HepG2 (cell line): Measurements from ENCODE around the gene PLN. TPM values are rescaled to one million over a fixed set of nuclear protein-coding genes. Genes with fewer than 3 reads are reported as not detected.

ENCODE experiments used
- ATAC-seq: fragments of 200-7000 bp; cut with Tn5 transposase; 3 replicates; pipeline ENCODE4 v1.9.1; 2020; ENCODE audit warnings: mild to moderate bottlenecking, moderate library complexity
- BruUV-seq: library from RNA; stranded (reverse); fragments of 400-500 nt; replicated peaks from 2 replicates; lab custom pipeline; 2021; lab: Mats Ljungman, UMichigan
- CTCF ChIA-PET: fragments of 300-600 bp; formaldehyde crosslinking; extraction: SDS; loops from one replicate; lab custom pipeline; 2021; ENCODE audit warnings: low total read pairs, inconsistent platforms, low intra/inter-chr PET ratio; lab: Yijun Ruan, JAX
- POLR2A ChIA-PET: fragments of 350-600 bp; sonication (Branson Sonifier 250); formaldehyde crosslinking; loops from one replicate; lab custom pipeline; 2020; ENCODE audit warnings: antibody characterized with exemption, inconsistent platforms; lab: Yijun Ruan, JAX
- DNase-seq: peaks from one replicate; pipeline ENCODE4 v3.0.0-alpha.2; 2015; ENCODE audit warnings: low spot score
- FAIRE-seq: peaks from 3 replicates; lab custom pipeline; 2011; peaks lifted over from hg19 to GRCh38; lab: Jason Lieb, UNC
- H2AFZ ChIP-seq: one replicate; pipeline ENCODE4 v1.6.1; 2011; ENCODE audit warnings: low read length, inconsistent platforms
- H3K27ac ChIP-seq: fragments of 300-600 bp; 3 replicates; pipeline ENCODE4 v1.8.0; 2011; ENCODE audit warnings: mixed run types, mild to moderate bottlenecking, mixed read lengths, low read length, inconsistent platforms; ENCODE audit not compliant: insufficient read depth; ENCODE audit errors: extremely low read length
- H3K27me3 ChIP-seq, 2 experiments: fragments of 200-600 bp in 1 of 2; 2 replicates in 1 of 2; 3 replicates in 1 of 2; pipeline versions ENCODE4 v1.6.0 to v1.8.0; 2011; ENCODE audit warnings: low read length in 2 of 2, mild to moderate bottlenecking in 2 of 2, moderate library complexity in 2 of 2, inconsistent platforms in 1 of 2; ENCODE audit not compliant: insufficient read depth in 2 of 2, control insufficient read depth in 1 of 2
- H3K36me3 ChIP-seq, 2 experiments: fragments of 200-600 bp in 1 of 2; replicated peaks in 1 of 2; 2 replicates in 1 of 2; 3 replicates in 1 of 2; pipeline versions ENCODE4 v1.5.1 to v1.8.0; 2011; ENCODE audit warnings: low read length in 2 of 2, inconsistent platforms in 1 of 2; ENCODE audit not compliant: insufficient read depth in 2 of 2, control insufficient read depth in 1 of 2
- H3K4me1 ChIP-seq: 2 replicates; pipeline ENCODE4 v1.5.1; 2012; ENCODE audit warnings: low read length, inconsistent platforms; ENCODE audit not compliant: insufficient read depth
- H3K4me2 ChIP-seq: 2 replicates; pipeline ENCODE4 v1.6.0; 2011; ENCODE audit warnings: low read depth, low read length, inconsistent platforms
- H3K4me3 ChIP-seq, 3 experiments: fragments of 200-600 bp in 1 of 3; sonication (generic), shearing (Covaris generic) in 1 of 3; replicated peaks in 1 of 3; 2 replicates each; pipeline ENCODE4 v1.5.1; 2011 to 2016; ENCODE audit warnings: low read length in 3 of 3, inconsistent platforms in 2 of 3, low read depth in 2 of 3, mild to moderate bottlenecking in 2 of 3, control low read depth in 1 of 3, mixed read lengths in 1 of 3; ENCODE audit not compliant: insufficient read depth in 1 of 3
- H3K79me2 ChIP-seq: one replicate; pipeline ENCODE4 v1.6.1; 2011; ENCODE audit warnings: low read length, inconsistent platforms; ENCODE audit not compliant: insufficient read depth
- H3K9ac ChIP-seq: 2 replicates; pipeline ENCODE4 v1.6.0; 2011; ENCODE audit warnings: mild to moderate bottlenecking, low read depth, low read length, inconsistent platforms; ENCODE audit not compliant: insufficient read depth
- H3K9me3 ChIP-seq: 2 replicates; pipeline ENCODE4 v1.5.1; 2012; ENCODE audit warnings: mild to moderate bottlenecking, low read length
- H4K20me1 ChIP-seq: 2 replicates; pipeline ENCODE4 v1.6.0; 2011; ENCODE audit warnings: inconsistent platforms, mild to moderate bottlenecking, low read length, moderate library complexity; ENCODE audit not compliant: insufficient read depth
- ATF7-NPFF ChIP-seq: sonication (generic); formaldehyde crosslinking; IDR thresholded peaks from 2 replicates; pipeline ENCODE4 v1.8.1; 2023; ENCODE audit warnings: mild to moderate bottlenecking, low read depth, missing genetic modification reagents, moderate library complexity
- HOXA7 ChIP-seq: sonication (generic); formaldehyde crosslinking; IDR thresholded peaks from 2 replicates; pipeline ENCODE4 v1.8.1; 2022; ENCODE audit warnings: mild to moderate bottlenecking, missing genetic modification reagents, moderate library complexity
- MTA1 ChIP-seq: sonication (generic); formaldehyde crosslinking; IDR thresholded peaks from 2 replicates; pipeline ENCODE4 v1.4.0; 2020; ENCODE audit warnings: missing genetic modification reagents, mild to moderate bottlenecking, borderline replicate concordance
- NFYB ChIP-seq: sonication (generic); formaldehyde crosslinking; IDR thresholded peaks from 2 replicates; pipeline ENCODE4 v1.4.0; 2020; ENCODE audit warnings: missing genetic modification reagents
- ZKSCAN5 ChIP-seq: sonication (generic); formaldehyde crosslinking; IDR thresholded peaks from 2 replicates; pipeline ENCODE4 v1.5.1; 2020; ENCODE audit warnings: mild to moderate bottlenecking, missing genetic modification reagents
- ZNF782 ChIP-seq: sonication (generic); formaldehyde crosslinking; IDR thresholded peaks from 2 replicates; pipeline ENCODE4 v1.4.0; 2020; ENCODE audit warnings: missing genetic modification reagents, mild to moderate bottlenecking, borderline replicate concordance
- WGBS: methylation state at CpG from one replicate; pipeline ENCODE4 v1.1.6; 2017; ENCODE audit warnings: low lambda C conversion rate; 5-methylcytosine and 5-hydroxymethylcytosine counted together
- in situ Hi-C: cut with HindIII; loops from 2 replicates; pipeline ENCODE4 v1.10.0; 2017; ENCODE audit warnings: low pct_unique_long_range_greater_than_20kb; ENCODE audit not compliant: extremely low pct_ligation_motif_present
- intact Hi-C: fragments of 100-400 bp; cut with micrococcal nuclease; formaldehyde crosslinking; loops from one replicate; pipeline ENCODE4 v1.10.0; 2022; ENCODE audit not compliant: unreplicated experiment
- polyA plus RNA-seq, 8 experiments: library from polyadenylated mRNA; depleted of rRNA in 3 of 8; stranded (reverse) in 7 of 8; unstranded in 1 of 8; fragments of >200 nt; fragmentation: Illumina TruSeq in 4 of 8; extraction: Trizol in 4 of 8; gene quantifications; 2 replicates each; pipeline versions ENCODE4 v1.2.1 to v1.2.3, GENCODE V29; 2011 to 2016; ENCODE audit warnings: low read depth in 4 of 8, missing spikeins in 1 of 8, mixed read lengths in 1 of 8; ENCODE audit not compliant: insufficient read depth in 1 of 8
- total RNA-seq, 5 experiments: library from RNA; depleted of rRNA; stranded (reverse); fragments of >200 nt; fragmentation: Illumina TruSeq; extraction: Trizol; gene quantifications; 2 replicates each; pipeline ENCODE4 v1.2.3, GENCODE V29; 2016; ENCODE audit warnings: low read depth in 1 of 5
- TF ChIP-seq, protein P1 (sequence below): sonication (generic); formaldehyde crosslinking; IDR thresholded peaks from 2 replicates; pipeline ENCODE4 v1.8.1; 2022; ENCODE audit warnings: low read depth, mild to moderate bottlenecking, missing genetic modification reagents

Gene PLN
- total and polyA plus RNA-seq, 2 of the 13 experiments (the other 11 are each of a cell fraction or from before 2014, with no cell fraction given) = not detected

DNA sequence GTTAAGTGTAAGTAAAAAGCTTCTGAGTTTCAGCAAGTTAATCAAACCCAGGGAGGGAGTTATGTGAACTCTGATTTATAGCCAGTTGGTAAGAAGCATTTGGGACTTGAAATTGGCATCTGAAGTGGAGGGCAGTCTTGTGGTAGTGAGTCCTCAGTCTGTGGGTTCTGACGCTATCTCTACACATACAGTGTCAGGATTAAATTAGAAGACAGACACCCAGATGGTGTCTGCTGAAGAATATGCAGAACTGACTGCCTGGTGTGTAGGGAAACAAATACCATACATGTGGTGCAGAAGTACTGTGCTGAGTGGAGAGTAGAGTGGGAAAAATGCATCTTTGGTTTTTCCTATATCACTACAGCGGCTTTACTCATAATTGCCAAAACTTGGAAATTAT lies 43.5 kb upstream of the PLN start:
- no peak for TF ChIP-seq NFYB (CRISPR knock-in tag)
- TF ChIP-seq, all 625 proteins: peak for 0
- no TSS peak for BruUV-seq
- Histone ChIP-seq H3K4me2 (no peak overlapping the region), H3K9me3 (no peaks in the 10 kb centered on the region), H3K27me3 (no peaks in the 10 kb centered on the region), H3K27ac (no peak overlapping the region), H3K4me3 (no peak overlapping the region), H3K79me2 (no peaks in the 10 kb centered on the region), H3K9ac (no peak overlapping the region), H4K20me1 (no peaks in the 10 kb centered on the region), H3K36me3 (no peaks in the 10 kb centered on the region), H2AFZ (no peak overlapping the region), H3K4me1 (no peaks in the 10 kb centered on the region)
- WGBS = 87% methylated on average over 2 of the region's 2 CpGs
- no peak for FAIRE-seq
- POLR2A ChIA-PET = no interaction called here
- no peak for DNase-seq
- CTCF ChIA-PET = no interaction called here
- ATAC-seq = no peak
- intact Hi-C loops = no loop called here
- in situ Hi-C loops = loop anchor here (5.0 kb wide), 1 partner anchor 222 kb away; no protein-coding TSS in a partner anchor

DNA sequence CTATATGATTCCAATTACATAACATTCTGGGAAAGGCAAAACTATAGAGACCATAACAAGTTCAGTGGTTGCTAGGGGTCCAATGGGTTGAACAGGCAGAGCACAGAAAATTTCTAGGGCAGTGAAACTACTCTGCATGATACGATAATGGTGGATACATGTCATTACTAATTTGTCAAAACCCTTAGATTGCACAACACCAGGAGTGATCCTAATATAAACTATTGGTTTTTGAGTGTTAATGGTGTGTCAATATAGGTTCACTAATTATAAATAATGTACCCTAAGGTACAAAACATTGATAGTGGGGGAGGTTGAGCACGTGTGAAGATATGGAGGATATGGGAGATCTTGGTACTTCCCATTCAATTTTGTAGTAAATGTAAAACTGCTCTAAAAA lies 42.4 kb upstream of the PLN start:
- ChIA-PET CTCF (no interaction called here), POLR2A (no interaction called here)
- in situ Hi-C loops = loop anchor here (5.0 kb wide), 1 partner anchor 223 kb away; no protein-coding TSS in a partner anchor
- no TSS peak for BruUV-seq
- Histone ChIP-seq H3K9me3 (no peaks in the 10 kb centered on the region), H4K20me1 (no peaks in the 10 kb centered on the region), H3K4me1 (no peaks in the 10 kb centered on the region), H3K36me3 (no peaks in the 10 kb centered on the region), H3K4me2 (no peak overlapping the region), H3K9ac (no peak overlapping the region), H3K27ac (no peak overlapping the region), H2AFZ (no peak overlapping the region), H3K27me3 (no peaks in the 10 kb centered on the region), H3K4me3 (no peak overlapping the region), H3K79me2 (no peaks in the 10 kb centered on the region)
- intact Hi-C loops = no loop called here
- ATAC-seq (no peak), DNase-seq (no peak), FAIRE-seq (no peak)
- 60% methylated on average over 2 of the region's 2 CpGs for WGBS
- no peak for TF ChIP-seq ZNF782 (CRISPR knock-in tag)
- TF ChIP-seq ZKSCAN5 (CRISPR knock-in tag) = no peak
- no peak for TF ChIP-seq HOXA7 (CRISPR knock-in tag)
- TF ChIP-seq MTA1 (CRISPR knock-in tag) = no peak
- TF ChIP-seq, protein P1, sequence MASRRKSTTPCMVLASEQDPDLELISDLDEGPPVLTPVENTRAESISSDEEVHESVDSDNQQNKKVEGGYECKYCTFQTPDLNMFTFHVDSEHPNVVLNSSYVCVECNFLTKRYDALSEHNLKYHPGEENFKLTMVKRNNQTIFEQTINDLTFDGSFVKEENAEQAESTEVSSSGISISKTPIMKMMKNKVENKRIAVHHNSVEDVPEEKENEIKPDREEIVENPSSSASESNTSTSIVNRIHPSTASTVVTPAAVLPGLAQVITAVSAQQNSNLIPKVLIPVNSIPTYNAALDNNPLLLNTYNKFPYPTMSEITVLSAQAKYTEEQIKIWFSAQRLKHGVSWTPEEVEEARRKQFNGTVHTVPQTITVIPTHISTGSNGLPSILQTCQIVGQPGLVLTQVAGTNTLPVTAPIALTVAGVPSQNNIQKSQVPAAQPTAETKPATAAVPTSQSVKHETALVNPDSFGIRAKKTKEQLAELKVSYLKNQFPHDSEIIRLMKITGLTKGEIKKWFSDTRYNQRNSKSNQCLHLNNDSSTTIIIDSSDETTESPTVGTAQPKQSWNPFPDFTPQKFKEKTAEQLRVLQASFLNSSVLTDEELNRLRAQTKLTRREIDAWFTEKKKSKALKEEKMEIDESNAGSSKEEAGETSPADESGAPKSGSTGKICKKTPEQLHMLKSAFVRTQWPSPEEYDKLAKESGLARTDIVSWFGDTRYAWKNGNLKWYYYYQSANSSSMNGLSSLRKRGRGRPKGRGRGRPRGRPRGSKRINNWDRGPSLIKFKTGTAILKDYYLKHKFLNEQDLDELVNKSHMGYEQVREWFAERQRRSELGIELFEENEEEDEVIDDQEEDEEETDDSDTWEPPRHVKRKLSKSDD (CRISPR knock-in tag) = no peak
- no peak for TF ChIP-seq ATF7-NPFF
